Measurements from ENCODE around the gene PPP2R5C. TPM values are rescaled to one million over a fixed set of nuclear protein-coding genes. Genes with fewer than 3 reads are reported as not detected.
A peak's percentile ranks its signal among the peaks of the same experiment; 100 is the strongest.
"Not testable (repeated sequence)": the region's sequence is repeated elsewhere in the genome, so short reads cannot be mapped to it uniquely, and the experiment has no call there.

PPP2R5C gene
- total and polyA plus RNA-seq, 2 donors from 2014 or later: 65.6 to 129 TPM

- no peak overlapping the region for H3K9ac ChIP-seq (ENCODE audit: low read length in 3 of 3)
- no peaks in the 10 kb centered on the region for H3K27me3 ChIP-seq (ENCODE audit: control insufficient read depth, insufficient read depth, low read length)
- H3K36me3 ChIP-seq (ENCODE audit: control insufficient read depth in 2 of 3, insufficient read depth in 3 of 3, low read length in 3 of 3): no peaks in the 10 kb centered on the region
- H3K9me3 ChIP-seq (ENCODE audit: control insufficient read depth in 2 of 3, insufficient read depth in 1 of 3, low read length in 3 of 3): no peaks in the 10 kb centered on the region
- H3K27ac ChIP-seq (ENCODE audit: low read depth in 2 of 2, low read length in 2 of 2): no peak overlapping the region
- H3K4me3 ChIP-seq (ENCODE audit: low read length in 3 of 3): no peak overlapping the region
- intact Hi-C loops (cut with DNase I): no loop called here
- DNase-seq: no peak
- no peak for FAIRE-seq
- TF ChIP-seq, protein P1, sequence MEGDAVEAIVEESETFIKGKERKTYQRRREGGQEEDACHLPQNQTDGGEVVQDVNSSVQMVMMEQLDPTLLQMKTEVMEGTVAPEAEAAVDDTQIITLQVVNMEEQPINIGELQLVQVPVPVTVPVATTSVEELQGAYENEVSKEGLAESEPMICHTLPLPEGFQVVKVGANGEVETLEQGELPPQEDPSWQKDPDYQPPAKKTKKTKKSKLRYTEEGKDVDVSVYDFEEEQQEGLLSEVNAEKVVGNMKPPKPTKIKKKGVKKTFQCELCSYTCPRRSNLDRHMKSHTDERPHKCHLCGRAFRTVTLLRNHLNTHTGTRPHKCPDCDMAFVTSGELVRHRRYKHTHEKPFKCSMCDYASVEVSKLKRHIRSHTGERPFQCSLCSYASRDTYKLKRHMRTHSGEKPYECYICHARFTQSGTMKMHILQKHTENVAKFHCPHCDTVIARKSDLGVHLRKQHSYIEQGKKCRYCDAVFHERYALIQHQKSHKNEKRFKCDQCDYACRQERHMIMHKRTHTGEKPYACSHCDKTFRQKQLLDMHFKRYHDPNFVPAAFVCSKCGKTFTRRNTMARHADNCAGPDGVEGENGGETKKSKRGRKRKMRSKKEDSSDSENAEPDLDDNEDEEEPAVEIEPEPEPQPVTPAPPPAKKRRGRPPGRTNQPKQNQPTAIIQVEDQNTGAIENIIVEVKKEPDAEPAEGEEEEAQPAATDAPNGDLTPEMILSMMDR (IDR thresholded peaks at IDR 0.05; ENCODE audit: borderline replicate concordance, extremely low read depth, insufficient read depth): no peak
- peaks cover 0 to 4% (median 0%) of the 10 kb centered on the region in 3 donors for H3K4me1 ChIP-seq (ENCODE audit: control insufficient read depth in 2 of 3, insufficient read depth in 2 of 3, low read depth in 1 of 3, low read length in 3 of 3)
Observed at GRCh38 chr14:101729382-101729781, 32.1 kb upstream of the PPP2R5C start.

DNA sequence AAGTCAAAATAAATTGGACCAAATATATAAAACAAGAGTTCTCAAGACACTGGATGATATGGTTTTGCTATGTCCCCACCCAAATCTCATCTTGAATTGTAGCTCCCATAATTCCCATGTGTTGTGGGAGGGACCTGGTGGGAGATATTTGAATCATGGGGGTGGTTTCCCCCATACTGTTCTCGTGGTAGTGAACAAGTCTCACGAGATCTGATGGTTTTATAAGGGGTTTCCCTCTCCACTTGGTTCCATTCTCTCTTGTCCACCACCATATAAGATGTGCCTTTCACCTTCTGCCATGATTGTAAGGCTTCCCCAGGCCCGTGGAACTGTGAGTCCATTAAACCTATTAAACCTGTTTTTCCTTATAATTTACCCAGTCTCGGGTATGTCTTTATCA, 31.4 kb upstream of the PPP2R5C start:
- H3K27ac ChIP-seq (ENCODE audit: low read depth in 2 of 2, low read length in 2 of 2); H3K4me1 ChIP-seq (ENCODE audit: control insufficient read depth in 2 of 3, insufficient read depth in 2 of 3, low read depth in 1 of 3, low read length in 3 of 3); H3K27me3 ChIP-seq (ENCODE audit: control insufficient read depth, insufficient read depth, low read length); H3K4me3 ChIP-seq (ENCODE audit: low read length in 3 of 3); intact Hi-C loops (cut with DNase I); H3K9me3 ChIP-seq (ENCODE audit: control insufficient read depth in 2 of 3, insufficient read depth in 1 of 3, low read length in 3 of 3); H3K36me3 ChIP-seq (ENCODE audit: control insufficient read depth in 2 of 3, insufficient read depth in 3 of 3, low read length in 3 of 3); DNase-seq; FAIRE-seq; H3K9ac ChIP-seq (ENCODE audit: low read length in 3 of 3): not testable (repeated sequence)

DNA sequence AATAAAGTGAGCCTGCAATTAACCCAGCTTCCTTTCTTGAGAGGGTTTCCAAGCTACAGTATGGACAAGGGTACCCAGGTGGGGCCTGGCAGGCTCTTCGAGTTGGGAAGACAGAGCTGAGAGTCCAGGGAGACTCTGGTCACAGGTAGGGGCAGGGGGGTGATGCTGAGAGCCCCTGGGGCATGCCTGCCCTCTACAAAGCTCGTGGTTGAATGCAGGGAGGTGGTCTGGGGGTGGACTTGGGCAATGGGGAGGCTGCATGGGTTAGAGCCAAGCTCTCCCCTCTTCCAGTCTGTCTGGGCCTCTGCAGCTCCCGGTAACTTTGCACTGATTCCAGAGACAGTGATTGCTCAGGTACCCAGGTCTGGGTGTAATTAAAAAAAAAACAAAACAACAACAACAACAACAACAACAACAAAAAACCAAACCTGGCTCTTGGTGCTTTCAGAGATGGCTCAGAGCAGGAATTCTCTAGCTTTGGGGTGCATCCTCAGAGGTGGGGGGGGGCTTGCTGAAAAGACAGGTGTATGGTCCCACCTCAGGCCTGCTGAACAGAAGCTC, 30.8 kb upstream of the PPP2R5C start:
- Histone ChIP-seq H3K36me3 (ENCODE audit: control insufficient read depth in 2 of 3, insufficient read depth in 3 of 3, low read length in 3 of 3) (no peaks in the 10 kb centered on the region), H3K9me3 (ENCODE audit: control insufficient read depth in 2 of 3, insufficient read depth in 1 of 3, low read length in 3 of 3) (no peaks in the 10 kb centered on the region), H3K27me3 (ENCODE audit: control insufficient read depth, insufficient read depth, low read length) (no peaks in the 10 kb centered on the region), H3K9ac (ENCODE audit: low read length in 3 of 3) (no peak overlapping the region), H3K4me3 (ENCODE audit: low read length in 3 of 3) (no peak overlapping the region), H3K4me1 (ENCODE audit: control insufficient read depth in 2 of 3, insufficient read depth in 2 of 3, low read depth in 1 of 3, low read length in 3 of 3) (peaks cover 0 to 4% (median 0%) of the 10 kb centered on the region in 3 donors), H3K27ac (ENCODE audit: low read depth in 2 of 2, low read length in 2 of 2) (no peak overlapping the region)
- TF ChIP-seq, protein P1 (IDR thresholded peaks at IDR 0.05; ENCODE audit: borderline replicate concordance, extremely low read depth, insufficient read depth): no peak
- DNase-seq: no peak
- intact Hi-C loops (cut with DNase I): no loop called here
- no peak for FAIRE-seq

- no peak overlapping the region for H3K4me3 ChIP-seq (ENCODE audit: low read length in 3 of 3)
Observed at GRCh38 chr14:101731187-101732080, 30.1 kb upstream of the PPP2R5C start.

More at GRCh38 chr14:101731187-101732080, 30.1 kb upstream of the PPP2R5C start:
- H3K36me3 ChIP-seq (ENCODE audit: control insufficient read depth in 2 of 3, insufficient read depth in 3 of 3, low read length in 3 of 3): no peaks in the 10 kb centered on the region
- FAIRE-seq (no peak), DNase-seq (peak; percentile 43 to 93 (median 69))
- no peak overlapping the region for H3K27ac ChIP-seq (ENCODE audit: low read depth in 2 of 2, low read length in 2 of 2)
- no peaks in the 10 kb centered on the region for H3K9me3 ChIP-seq (ENCODE audit: control insufficient read depth in 2 of 3, insufficient read depth in 1 of 3, low read length in 3 of 3)
- TF ChIP-seq, protein P1 (IDR thresholded peaks at IDR 0.05; ENCODE audit: borderline replicate concordance, extremely low read depth, insufficient read depth): no peak
- no peak overlapping the region for H3K9ac ChIP-seq (ENCODE audit: low read length in 3 of 3)
- H3K27me3 ChIP-seq (ENCODE audit: control insufficient read depth, insufficient read depth, low read length): no peaks in the 10 kb centered on the region
- peaks cover 0 to 4% (median 0%) of the 10 kb centered on the region in 3 donors for H3K4me1 ChIP-seq (ENCODE audit: control insufficient read depth in 2 of 3, insufficient read depth in 2 of 3, low read depth in 1 of 3, low read length in 3 of 3)
- intact Hi-C loops (cut with DNase I): no loop called here

Data from kidney (tissue), 14 donors.